HG03354 (cell line): ENCODE data around the gene TRAPPC10.

Source experiments
- ATAC-seq: cut with Tn5 transposase; IDR thresholded peaks from one replicate; pipeline ENCODE4 v1.9.1; 2021; ENCODE audit warnings: mild to moderate bottlenecking; ENCODE audit not compliant: unreplicated experiment, poor library complexity, severe bottlenecking

The TRAPPC10 gene

GRCh38 chr21:44057960-44058651 is 46.0 kb downstream of the TRAPPC10 start:
- no peak for ATAC-seq

- no peak for ATAC-seq
These were observed 46.5 kb downstream of the TRAPPC10 start for GRCh38 chr21:44058652-44058964.

- no peak for ATAC-seq
These were observed 46.9 kb downstream of the TRAPPC10 start for GRCh38 chr21:44058981-44059380.

GRCh38 chr21:44059710-44060109 is 47.6 kb downstream of the TRAPPC10 start:
- no peak for ATAC-seq

- no peak for ATAC-seq
These were observed 50.3 kb downstream of the TRAPPC10 start for GRCh38 chr21:44062380-44062779.

GRCh38 chr21:44063151-44063912 is 51.2 kb downstream of the TRAPPC10 start:
- ATAC-seq: no peak

- ATAC-seq: no peak
These were observed 52.8 kb downstream of the TRAPPC10 start for GRCh38 chr21:44064852-44065403.

GRCh38 chr21:44065428-44065827 is 53.3 kb downstream of the TRAPPC10 start:
- no peak for ATAC-seq

GRCh38 chr21:44066116-44066515 is 54.0 kb downstream of the TRAPPC10 start:
- no peak for ATAC-seq

GRCh38 chr21:44067011-44067839 is 55.1 kb downstream of the TRAPPC10 start:
- no peak for ATAC-seq

GRCh38 chr21:44070391-44070790 is 58.3 kb downstream of the TRAPPC10 start:
- ATAC-seq: no peak

- ATAC-seq: no peak
These were observed 59.4 kb downstream of the TRAPPC10 start for GRCh38 chr21:44071359-44072104.

- ATAC-seq: no peak
These were observed 60.0 kb downstream of the TRAPPC10 start for GRCh38 chr21:44072111-44072510.

GRCh38 chr21:44074315-44074958 is 62.3 kb downstream of the TRAPPC10 start:
- no peak for ATAC-seq

- ATAC-seq: no peak
These were observed 64.2 kb downstream of the TRAPPC10 start for GRCh38 chr21:44076316-44076715.

- ATAC-seq: no peak
These were observed 66.4 kb downstream of the TRAPPC10 start for GRCh38 chr21:44078411-44078981.

GRCh38 chr21:44079446-44079845 is 67.3 kb downstream of the TRAPPC10 start:
- ATAC-seq: no peak

- no peak for ATAC-seq
These were observed 67.7 kb downstream of the TRAPPC10 start for GRCh38 chr21:44079846-44080245.
